Osteoblast (primary cell): Measurements from ENCODE around the gene SH3TC1. TPM values are rescaled to one million over a fixed set of nuclear protein-coding genes. Genes with fewer than 3 reads are reported as not detected.

Experiments
- DNase-seq: peaks from one replicate; pipeline ENCODE4 v3.0.0; 2011; ENCODE audit warnings: low spot score, mixed read lengths; ENCODE audit not compliant: insufficient read length; ENCODE audit errors: missing footprints
- H2AFZ ChIP-seq: 2 replicates; pipeline ENCODE4 v1.6.0; 2011; ENCODE audit warnings: mild to moderate bottlenecking, low read length
- H3K27ac ChIP-seq: 2 replicates; pipeline ENCODE4 v1.5.1; 2011; ENCODE audit warnings: mild to moderate bottlenecking, low read depth, low read length, moderate library complexity
- H3K27me3 ChIP-seq: 2 replicates; pipeline ENCODE4 v1.6.0; 2012; ENCODE audit warnings: mild to moderate bottlenecking, control low read depth, inconsistent platforms, low read length, moderate library complexity; ENCODE audit not compliant: insufficient read depth
- H3K36me3 ChIP-seq: 2 replicates; pipeline ENCODE4 v1.5.1; 2011; ENCODE audit warnings: mild to moderate bottlenecking, low read length, control low read depth, moderate library complexity; ENCODE audit not compliant: insufficient read depth
- H3K4me1 ChIP-seq: 2 replicates; pipeline ENCODE4 v1.5.1; 2011; ENCODE audit warnings: mild to moderate bottlenecking, low read length, control low read depth, moderate library complexity; ENCODE audit not compliant: insufficient read depth
- H3K4me2 ChIP-seq: 2 replicates; pipeline ENCODE4 v1.6.0; 2011; ENCODE audit warnings: mild to moderate bottlenecking, low read length; ENCODE audit not compliant: insufficient read depth
- H3K4me3 ChIP-seq: fragments of 200-600 bp; sonication (generic); 3 replicates; pipeline ENCODE4 v1.5.1; 2012; ENCODE audit warnings: mild to moderate bottlenecking, low read length, inconsistent platforms; ENCODE audit not compliant: insufficient read depth
- H3K79me2 ChIP-seq: 2 replicates; pipeline ENCODE4 v1.6.0; 2012; ENCODE audit warnings: mild to moderate bottlenecking, low read length, control low read depth, inconsistent platforms; ENCODE audit not compliant: insufficient read depth
- H3K9me3 ChIP-seq: 2 replicates; pipeline ENCODE4 v1.5.1; 2011; ENCODE audit warnings: low read depth, low read length, control low read depth
- H4K20me1 ChIP-seq: 2 replicates; pipeline ENCODE4 v1.6.0; 2012; ENCODE audit warnings: mild to moderate bottlenecking, low read length, control low read depth; ENCODE audit not compliant: insufficient read depth
- CTCF ChIP-seq: IDR thresholded peaks from 2 replicates; pipeline ENCODE4 v1.5.1; 2011; ENCODE audit warnings: mild to moderate bottlenecking, low read depth, low read length, moderate library complexity; ENCODE audit errors: extremely low read depth
- total RNA-seq: library from RNA; depleted of rRNA; stranded (reverse); fragments of >200 nt; gene quantifications from 2 replicates; pipeline ENCODE4 v1.2.3, GENCODE V29; 2012

Gene SH3TC1
- total RNA-seq, 1 donor, result 3.6 TPM

- no peak for DNase-seq
- Histone ChIP-seq H3K4me3 (no peak overlapping the region), H2AFZ (no peak overlapping the region), H3K79me2 (no peaks in the 10 kb centered on the region), H3K36me3 (peaks cover 26% of the 10 kb centered on the region), H3K27me3 (no peaks in the 10 kb centered on the region), H3K27ac (no peak overlapping the region), H4K20me1 (no peaks in the 10 kb centered on the region), H3K4me2 (no peak overlapping the region), H3K9me3 (no peaks in the 10 kb centered on the region), H3K4me1 (peaks cover 11% of the 10 kb centered on the region)
- TF ChIP-seq CTCF, result no peak
Observed at GRCh38 chr4:8225706-8226443, 26.8 kb downstream of the SH3TC1 start.

GRCh38 chr4:8227201-8227770, 28.2 kb downstream of the SH3TC1 start:
- H3K27me3 ChIP-seq, result no peaks in the 10 kb centered on the region
- TF ChIP-seq CTCF, result no peak
- H3K4me3 ChIP-seq, result no peak overlapping the region
- H3K9me3 ChIP-seq, result no peaks in the 10 kb centered on the region
- H3K27ac ChIP-seq, result no peak overlapping the region
- peaks cover 18% of the 10 kb centered on the region for H3K36me3 ChIP-seq
- no peak overlapping the region for H2AFZ ChIP-seq
- H3K4me2 ChIP-seq, result no peak overlapping the region
- H4K20me1 ChIP-seq, result no peaks in the 10 kb centered on the region
- H3K79me2 ChIP-seq, result no peaks in the 10 kb centered on the region
- H3K4me1 ChIP-seq, result peaks cover 11% of the 10 kb centered on the region
- no peak for DNase-seq

- H3K79me2 ChIP-seq, result no peaks in the 10 kb centered on the region
- no peaks in the 10 kb centered on the region for H4K20me1 ChIP-seq
- no peak overlapping the region for H3K27ac ChIP-seq
- no peaks in the 10 kb centered on the region for H3K9me3 ChIP-seq
- DNase-seq, result no peak
- TF ChIP-seq CTCF, result no peak
- H3K4me3 ChIP-seq, result no peak overlapping the region
- no peaks in the 10 kb centered on the region for H3K27me3 ChIP-seq
- H3K4me2 ChIP-seq, result no peak overlapping the region
- H3K36me3 ChIP-seq, result peaks cover 18% of the 10 kb centered on the region
- H2AFZ ChIP-seq, result no peak overlapping the region
- peaks cover 11% of the 10 kb centered on the region for H3K4me1 ChIP-seq
Observed at GRCh38 chr4:8227771-8228318, 28.8 kb downstream of the SH3TC1 start.
